ENCODE measurements around the gene SORCS2.
"Not testable (repeated sequence)": the region's sequence is repeated elsewhere in the genome, so short reads cannot be mapped to it uniquely, and the experiment has no call there.

SORCS2 gene

DNA sequence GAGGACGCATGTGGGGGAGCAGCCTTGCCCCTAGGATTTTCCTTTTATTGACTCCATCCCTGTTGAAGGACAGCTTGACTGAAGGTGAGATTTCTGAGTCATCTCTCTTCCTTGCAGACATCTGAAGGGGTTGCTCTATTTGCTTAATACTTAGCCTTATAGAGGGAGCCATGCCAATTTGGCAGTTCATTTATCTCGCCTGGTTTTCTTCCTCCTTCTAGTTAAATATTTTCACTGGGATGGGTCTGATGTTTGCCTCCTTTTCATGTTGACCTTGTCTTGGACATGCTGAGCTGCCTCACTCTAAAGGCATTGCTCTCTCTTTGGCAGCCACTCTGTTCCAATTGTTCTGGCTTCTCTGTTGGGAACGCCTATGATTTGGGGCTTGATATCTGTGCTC, 393.4 kb downstream of the SORCS2 start:
- no peak for DNase-seq (ENCODE audit: low spot score)

DNA sequence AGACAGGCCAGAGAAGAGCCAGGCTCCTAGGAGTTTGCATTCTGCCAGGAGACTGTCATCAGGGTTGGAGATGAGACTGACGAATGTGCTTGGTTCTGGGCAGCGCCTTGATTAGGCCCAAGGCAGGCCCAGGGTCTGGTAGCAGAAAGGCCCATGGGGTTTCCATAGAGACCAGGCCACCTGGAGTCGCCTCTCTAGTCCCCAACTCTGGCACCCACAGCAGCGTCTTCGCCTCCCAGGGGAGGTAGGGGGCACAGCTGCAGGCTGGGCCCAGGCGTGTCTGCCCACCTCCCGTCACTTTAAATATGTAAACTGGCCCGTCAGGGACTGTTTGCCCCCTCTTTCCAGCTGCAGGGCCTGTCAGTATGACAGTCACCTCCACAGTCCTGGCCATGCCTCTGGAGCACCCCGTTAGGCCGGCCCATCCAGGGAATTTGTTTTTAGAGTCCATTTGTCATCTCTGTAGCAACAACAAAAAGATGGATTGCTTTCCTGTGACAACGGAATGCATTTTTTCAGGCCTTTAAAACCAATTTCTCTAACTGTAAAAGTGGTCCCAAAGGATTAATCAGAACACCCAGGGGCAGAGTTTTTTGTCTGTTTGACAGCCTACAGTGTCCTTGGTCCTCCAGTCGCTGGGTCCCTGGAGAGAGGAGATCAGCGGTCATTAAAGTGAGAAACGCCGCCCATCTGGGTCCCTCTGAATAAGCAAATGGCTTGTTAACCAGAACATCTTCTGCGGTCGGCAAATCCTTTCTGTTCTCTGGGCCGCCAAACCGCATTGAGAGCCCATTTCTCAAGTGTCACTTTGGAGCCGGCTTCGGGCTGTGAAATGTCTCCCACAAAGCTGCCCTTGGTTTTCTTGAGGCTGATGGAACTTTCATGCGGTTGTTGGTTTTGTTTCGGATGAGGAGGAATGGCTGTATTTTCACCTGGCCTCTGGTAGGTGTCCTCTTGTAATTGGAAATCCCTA, 395.4 kb downstream of the SORCS2 start:
- no peak for DNase-seq (ENCODE audit: low spot score)

DNA sequence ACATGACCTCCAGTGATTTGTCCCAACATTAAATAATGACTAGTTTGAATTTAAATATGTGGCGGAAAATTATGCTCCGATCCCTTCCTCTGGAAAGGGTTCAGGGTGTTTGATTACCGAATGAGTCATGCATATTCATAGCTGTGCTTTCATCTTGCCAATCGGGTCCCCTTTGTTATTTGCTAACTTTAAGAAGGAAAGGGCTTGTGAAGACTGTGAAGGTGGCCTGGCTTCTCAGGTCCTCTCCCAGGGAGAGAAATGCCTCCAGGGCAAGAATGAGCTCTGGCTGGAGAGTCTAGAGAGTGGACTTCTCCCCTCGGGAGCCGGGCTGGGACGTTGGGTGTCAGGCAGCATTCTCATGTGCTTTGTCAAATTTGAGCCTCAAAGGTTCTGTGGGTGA, 397.9 kb downstream of the SORCS2 start:
- DNase-seq (ENCODE audit: low spot score) = no peak

DNA sequence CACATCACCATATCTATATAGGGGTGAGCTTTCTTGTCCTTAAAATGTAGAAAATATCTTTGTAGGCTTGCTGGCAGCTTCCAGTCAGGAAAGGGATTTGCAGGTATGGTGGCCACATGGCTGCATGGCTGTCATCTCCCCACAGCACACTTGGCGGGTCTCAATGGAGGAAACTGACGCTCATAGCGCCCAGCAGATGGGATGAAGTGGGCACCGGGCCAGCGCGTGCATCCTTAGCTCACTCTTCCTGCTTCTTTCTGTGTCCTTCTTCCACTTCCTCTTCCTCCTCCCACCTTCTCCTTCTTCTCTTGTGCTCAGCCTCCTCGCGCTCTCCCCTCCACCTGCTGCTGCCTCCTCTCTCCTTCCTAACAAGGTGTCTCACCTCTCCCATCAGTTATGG, 398.6 kb downstream of the SORCS2 start:
- no peak for DNase-seq (ENCODE audit: low spot score)

DNA sequence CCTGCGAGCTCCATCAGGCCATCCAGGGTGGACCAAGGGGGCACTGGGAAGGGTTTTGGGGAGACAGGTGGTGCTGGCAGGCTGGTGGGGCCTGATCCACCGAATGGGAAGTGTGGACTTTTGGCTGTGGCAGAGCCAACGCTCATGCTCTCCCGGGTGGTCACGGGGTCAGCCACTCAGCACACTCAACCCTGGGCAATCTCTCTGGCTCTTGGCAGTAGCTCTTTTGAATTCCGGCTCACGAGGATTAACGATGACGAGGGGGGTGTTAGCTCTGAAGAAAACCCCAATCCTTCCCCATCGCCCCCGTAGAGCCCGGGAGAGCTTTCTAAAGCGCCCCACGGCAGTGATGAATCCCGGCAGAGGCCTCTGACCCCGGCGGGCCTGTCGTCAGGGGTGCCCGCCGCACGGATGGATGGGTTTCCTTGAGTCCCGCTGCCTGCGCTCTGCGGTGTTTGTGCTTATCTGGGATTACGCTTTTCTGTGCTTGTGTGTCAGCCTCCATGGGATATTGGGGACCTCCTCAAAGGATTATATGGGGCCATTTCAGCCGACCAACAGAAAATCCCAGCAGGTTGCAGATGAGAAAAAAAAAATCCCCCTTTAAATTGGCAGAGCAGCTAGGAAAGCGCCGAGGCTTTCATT, 399.2 kb downstream of the SORCS2 start:
- no peak for DNase-seq (ENCODE audit: low spot score)

DNA sequence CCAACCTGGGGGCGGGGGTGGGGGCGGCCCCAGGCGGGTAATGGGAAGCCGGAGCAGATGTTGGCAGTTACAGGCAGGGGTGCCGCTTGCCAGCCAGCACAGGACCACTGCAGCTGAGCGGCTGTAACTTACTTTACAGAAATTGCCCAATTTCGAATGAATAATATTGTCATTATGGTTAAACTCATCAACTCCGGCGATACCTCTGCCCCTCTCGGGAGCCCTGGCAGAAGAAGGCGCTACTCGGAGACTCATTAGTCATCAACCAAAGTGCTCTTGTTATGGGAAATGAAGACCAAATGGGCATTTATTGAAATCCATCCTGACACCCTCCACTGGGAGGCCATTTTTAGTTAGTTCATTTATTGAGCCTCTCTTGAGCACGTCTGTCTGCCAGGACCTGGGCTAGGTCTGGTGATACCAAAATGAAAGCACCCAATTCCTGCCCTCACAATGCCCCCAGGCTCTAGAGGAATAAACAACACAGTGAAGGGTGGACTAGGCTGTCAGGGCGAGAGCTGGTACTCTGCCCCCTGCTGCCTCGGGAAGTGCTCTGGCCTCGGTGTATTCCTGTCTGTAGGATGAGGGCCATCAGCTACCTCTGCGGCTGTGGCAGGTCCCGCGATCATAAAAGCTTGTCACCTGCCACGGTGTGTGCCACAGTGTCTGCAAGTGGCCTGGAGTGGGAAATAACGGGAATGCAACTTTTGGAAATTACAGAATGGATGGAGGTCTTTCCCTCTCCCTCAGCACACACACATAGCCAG, 401.5 kb downstream of the SORCS2 start:
- no peak for DNase-seq (ENCODE audit: low spot score)

DNA sequence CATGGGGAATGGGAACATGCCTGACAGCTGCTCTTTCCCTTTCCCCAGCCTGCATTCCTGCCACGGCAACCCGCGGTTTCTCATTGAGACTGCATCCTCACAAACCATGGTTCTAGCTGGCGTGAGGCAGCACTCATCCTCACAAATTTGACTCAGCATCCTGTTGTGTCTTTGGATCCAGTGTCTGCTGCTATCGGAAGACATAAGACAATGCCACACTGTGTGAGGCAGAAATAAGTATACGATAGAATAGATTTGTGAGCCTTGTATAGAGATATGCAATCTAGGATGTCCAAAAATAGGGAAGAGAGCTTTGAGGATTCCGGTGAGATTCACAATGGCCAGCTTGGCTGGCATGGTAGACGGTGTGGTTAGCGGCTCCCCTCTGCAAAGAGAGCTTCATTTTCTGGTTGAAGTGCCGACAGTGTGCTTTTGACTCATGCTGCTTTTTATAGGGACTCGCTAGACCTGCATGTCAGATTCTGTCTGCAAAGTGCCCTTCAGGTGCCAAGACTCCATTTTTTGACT, 403.7 kb downstream of the SORCS2 start:
- DNase-seq (ENCODE audit: low spot score) = no peak

DNA sequence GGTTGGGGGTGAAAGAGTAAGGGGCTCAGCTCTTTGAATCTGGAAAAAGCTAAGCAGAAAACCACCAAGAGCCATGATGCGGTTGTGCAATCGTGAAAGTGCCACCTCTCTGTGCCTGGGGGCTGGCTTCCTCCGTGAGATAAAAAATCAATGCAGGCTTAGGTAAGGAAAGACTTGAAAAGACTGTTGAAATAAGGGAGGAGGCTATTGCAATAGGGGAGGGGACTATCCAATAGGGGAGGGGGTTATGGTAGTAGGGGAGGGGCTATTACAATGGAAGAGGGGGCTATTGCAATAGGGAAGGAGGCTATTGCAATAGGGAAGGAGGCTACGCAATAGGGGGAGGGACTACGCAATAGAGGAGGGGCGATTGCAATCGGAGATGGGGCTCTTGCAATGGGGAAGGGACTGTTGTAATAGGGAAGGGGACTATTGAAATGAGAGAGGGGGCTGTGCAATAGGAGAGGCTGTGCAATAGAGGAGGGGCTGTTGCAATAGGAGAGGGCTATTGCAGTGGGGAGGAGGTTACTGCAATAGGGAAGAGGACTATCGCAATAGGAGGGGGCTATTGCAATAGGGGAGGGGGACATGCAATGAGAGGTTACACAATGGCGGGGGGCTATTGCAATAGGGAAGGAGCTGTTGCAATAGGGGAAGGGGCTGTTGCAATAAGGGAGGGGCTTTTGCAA, 404.7 kb downstream of the SORCS2 start:
- no peak for DNase-seq (ENCODE audit: low spot score)

DNA sequence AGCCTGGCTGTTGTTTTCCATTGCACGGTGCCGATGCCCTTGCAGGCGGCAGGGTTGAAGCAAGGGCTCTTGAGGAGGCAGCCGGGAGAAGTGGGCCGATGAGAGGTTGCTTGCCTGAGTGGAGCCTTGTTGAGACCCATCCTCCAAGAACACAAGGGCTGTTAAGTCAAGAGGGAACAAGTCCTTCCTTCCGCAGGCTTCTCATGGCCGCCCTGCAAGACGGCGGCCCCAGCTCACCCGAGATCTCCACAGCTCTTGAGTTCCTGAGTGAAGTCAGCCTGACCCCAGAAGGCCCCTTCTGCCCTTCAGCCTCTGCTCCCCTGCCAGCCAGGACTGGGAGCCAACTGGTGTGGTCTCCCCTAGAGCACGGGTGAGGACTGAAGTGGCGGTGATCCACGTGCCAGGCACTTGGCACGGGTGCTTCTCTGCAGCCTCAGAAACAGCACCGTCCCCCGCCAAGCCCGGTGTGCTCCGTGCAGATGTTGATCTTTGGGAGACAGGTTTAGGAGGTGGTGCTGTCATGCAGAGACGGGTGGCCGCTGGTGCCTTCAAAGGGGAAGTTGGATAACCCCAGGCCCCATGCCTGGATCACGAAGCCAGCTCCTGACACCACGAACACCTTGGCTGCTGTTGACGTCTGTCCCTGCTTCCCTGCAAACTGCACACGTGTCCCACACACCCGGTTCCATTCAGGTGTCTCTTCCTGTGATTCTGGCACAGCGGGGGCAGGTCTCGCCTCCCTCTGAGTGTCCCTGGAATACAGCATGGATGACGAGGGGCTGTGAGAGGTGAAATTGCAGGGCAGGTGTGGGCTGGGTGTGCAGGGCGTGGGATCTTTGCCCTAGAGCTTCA, 406.8 kb downstream of the SORCS2 start:
- peak; percentile 66 for DNase-seq (ENCODE audit: low spot score)

DNA sequence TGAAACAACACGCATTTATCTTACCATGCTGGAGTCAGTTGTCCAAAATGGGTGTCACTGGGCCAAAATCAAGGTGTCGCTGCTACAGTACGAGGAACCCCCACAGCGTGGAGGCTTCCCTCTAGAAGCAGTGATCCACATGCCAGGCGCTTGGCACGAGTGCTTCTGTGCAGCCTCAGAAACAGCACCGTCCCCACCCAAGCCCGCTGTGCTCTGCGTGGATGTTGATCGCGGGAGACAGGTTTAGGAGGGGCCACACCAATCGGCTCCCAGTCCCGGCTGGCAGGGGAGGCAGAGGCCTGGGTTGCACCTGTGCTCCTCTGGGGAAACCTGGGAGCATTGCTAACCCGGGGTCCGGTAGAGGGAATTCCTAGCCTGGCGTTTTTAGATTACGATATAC, 407.9 kb downstream of the SORCS2 start:
- DNase-seq (ENCODE audit: low spot score) = no peak

DNA sequence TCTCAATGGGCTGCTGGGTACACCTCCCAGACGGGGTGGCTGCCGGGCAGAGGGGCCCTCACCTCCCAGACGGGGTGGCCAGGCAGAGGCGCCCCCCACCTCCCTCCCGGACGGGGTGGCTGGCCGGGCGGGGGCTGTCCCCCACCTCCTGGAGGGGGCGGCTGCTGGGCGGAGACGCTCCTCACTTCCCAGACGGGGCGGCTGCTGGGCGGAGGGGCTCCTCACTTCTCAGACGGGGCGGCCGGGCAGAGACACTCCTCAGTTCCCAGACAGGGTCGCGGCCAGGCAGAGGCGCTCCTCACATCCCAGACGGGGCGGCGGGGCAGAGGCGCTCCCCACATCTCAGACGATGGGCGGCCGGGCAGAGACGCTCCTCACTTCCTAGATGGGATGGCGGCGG, 409.8 kb downstream of the SORCS2 start:
- not testable (repeated sequence) for DNase-seq (ENCODE audit: low spot score)

DNA sequence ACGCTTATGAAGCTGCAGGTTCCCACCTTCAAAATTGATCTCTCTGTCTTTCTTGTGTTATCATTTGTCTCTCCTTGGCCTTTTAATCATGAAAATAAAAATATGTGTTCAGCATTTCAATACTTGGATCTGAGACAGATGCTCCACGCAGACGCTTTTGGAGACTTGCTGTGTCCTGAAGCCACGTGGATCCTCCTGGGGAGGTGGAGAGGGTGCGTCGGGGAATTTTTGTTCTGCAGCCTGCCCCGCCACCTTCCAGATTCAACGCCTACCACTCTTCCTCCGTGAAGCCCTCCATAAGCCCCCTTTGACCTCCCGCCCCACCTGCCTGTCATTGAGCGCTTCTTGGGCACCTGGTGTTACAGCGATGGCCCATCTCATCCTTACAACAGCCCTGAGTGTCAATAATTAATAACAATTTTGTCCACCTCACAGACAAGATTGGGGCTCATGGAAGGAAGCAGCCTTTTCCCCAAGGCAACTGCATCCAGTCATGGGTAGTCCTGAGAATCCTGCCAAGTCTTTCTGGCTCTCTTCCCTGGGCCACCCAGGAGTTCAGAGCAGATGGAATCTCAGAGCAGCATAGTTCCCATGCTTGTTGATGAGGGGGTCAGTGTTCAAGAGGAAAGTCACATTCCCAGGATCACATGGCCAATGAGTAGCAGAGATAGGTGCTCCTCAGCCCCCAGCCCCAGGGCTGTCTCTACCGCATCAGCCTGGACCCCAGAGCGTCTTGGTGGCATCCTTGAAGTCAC, 415.0 kb downstream of the SORCS2 start:
- no peak for DNase-seq (ENCODE audit: low spot score)

DNA sequence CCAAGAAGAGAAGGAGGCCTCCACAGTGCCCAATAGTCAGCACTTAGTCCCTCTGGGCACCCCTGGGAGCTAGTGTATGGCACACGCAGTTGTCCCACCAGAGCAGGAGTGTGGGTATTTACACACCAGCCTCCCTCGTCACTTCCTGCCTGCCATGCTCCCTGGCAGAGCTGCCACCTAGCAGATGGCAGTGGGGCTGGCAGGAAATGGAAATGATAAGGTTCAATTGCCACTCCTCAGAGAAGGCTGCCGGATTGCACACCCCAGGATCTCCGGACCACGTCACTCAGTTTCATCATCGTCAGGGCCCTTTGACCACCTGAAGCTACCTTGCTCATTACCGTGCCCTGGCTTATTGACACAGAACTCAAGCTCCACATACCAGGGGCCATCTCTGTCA, 415.7 kb downstream of the SORCS2 start:
- no peak for DNase-seq (ENCODE audit: low spot score)

DNA sequence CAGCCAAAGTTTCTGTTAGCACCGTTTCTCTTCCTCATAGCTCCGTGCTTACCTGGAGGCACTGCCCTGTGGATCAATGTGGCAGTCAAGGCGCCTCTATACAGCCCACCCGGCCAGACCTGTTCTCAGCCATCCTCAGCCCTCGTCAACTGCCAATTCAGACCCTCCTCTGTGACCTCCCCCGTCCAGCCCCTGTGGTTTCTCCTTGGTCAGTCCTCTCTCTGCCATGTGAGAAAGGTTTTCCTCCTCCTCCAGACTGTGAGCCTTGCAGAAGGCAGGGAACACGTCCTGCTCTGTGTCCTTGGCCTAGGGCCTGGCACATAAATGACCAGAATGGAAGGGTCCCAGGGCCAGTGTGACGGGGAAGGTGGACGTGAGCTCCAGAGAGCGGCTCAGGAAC, 417.0 kb downstream of the SORCS2 start:
- no peak for DNase-seq (ENCODE audit: low spot score)

DNA sequence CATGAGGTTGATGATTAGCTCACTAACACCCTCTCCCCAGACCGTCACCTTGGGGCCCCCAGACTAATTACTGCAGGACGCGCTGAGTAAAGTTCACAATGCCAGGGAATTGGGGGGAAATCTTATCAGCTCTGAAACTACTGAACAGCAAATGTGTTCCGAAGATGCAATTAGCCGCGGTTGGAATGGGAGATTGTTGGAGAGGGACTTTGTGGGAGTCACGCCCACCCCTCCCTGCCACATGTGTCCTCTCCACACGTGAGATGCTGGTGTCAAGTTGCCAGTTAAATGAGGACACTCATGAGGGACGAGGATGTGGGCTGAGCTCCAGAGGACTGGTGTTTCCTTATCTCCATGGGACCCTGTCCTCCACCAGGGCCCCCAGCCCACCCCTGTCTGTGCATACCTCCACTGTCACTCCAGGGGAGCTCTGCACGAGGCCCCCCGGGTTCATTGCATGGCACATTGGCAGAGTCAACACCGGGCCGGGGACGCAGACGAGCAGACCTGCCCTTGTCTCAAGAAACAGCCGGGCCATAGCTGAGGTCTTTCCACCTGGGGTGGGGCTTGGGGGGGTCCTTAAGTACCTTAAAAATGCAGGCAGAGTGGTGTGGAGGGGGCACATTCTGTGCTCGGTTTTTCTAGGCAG, 417.8 kb downstream of the SORCS2 start:
- DNase-seq (ENCODE audit: low spot score) = no peak

DNA sequence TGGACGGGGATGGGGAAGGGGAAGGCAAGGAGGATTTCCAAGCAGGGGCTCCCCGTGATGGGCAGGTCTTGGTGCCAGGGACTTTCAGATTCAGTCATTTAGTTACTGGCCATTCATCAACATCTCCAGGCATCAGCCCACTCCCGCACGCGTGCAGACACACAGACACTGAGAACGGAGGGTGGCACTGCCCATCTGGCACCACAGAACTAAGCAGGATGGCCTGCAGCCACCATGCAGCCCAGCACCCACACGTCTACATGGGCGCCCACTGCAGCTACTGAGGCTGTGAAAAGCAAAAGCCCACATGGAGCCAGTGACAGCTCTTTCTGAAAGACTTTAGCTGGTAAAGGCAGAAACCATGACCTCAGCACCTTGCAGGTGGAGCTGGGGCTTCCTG, 418.5 kb downstream of the SORCS2 start:
- DNase-seq (ENCODE audit: low spot score) = no peak

DNA sequence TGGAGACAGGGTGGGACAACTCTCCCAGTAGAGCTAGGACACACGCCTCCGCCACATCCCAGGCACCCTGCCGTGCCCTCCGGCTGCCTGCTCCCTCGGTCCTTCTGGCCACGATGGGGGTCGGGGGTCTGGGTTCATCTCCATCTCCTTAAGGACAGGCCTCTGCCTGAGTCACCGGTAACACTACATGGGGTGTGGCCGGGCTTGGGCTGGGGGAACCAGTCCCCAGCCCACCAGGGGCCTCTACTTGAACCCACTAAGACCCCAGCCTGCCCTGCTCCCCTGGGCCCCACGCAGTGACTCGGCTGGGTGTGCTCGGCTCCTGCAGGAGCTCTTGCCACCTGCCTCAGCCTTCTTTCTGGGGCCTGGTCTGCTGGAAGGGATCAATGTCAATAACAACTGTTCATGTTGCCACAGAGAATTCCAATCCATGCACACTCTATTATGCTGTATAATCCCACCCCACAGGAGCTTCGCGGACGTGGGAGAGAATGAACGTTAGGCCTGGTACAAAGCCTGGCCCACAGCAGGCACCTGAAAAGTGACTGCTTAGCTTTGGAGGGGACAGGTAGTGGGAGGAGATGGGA, 420.1 kb downstream of the SORCS2 start:
- DNase-seq (ENCODE audit: low spot score) = no peak

DNA sequence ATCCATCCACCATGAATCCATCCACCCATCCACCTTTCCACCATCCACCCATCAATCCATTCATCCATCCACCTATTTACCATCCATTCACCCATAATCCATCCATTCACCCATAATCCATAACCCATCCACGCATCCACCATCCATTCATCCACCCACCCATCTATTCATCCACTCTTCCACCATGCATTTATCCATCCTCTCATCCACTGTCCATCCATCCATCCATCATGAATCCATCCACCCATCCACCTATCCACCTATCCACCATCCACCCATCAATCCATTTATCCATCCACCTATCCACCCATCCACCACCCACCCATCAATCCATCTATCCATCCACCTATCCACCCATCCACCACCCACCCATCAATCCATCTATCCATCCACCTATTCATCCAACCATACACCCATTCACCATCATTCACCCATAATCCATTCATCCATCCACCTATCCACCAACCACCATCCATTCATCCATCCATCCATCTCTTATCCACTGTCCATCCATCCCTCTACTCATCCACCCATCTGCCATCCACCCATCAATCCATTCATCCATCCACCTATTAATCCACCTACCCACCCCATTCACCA, 422.1 kb downstream of the SORCS2 start:
- DNase-seq (ENCODE audit: low spot score) = no peak

DNA sequence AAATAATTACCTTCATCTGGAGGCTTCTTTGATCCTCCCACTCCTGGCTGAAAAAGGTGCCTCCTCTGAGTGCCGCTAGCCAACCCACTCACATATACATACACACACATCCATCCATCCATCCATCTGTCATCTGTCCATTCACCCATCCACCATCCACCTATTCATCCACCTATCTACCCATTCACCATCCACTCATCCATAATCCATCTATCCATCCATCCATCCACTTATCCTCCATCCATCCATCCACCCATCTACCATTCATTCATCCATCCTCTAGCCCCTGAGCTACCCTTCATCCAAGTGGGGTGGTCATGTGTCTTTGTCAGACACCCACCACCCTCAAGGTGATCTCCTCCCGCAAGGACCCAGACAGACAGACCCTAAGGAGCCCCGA, 423.9 kb downstream of the SORCS2 start:
- DNase-seq (ENCODE audit: low spot score) = no peak
